ENCODE results near the gene TTYH3. TPM values are rescaled to one million over a fixed set of nuclear protein-coding genes. Genes with fewer than 3 reads are reported as not detected.

TTYH3 gene
- total and polyA plus RNA-seq, 2 of the 13 experiments (the other 11 are each of a cell fraction or from before 2014, with no cell fraction given): 26.3 to 50.0 TPM

DNA sequence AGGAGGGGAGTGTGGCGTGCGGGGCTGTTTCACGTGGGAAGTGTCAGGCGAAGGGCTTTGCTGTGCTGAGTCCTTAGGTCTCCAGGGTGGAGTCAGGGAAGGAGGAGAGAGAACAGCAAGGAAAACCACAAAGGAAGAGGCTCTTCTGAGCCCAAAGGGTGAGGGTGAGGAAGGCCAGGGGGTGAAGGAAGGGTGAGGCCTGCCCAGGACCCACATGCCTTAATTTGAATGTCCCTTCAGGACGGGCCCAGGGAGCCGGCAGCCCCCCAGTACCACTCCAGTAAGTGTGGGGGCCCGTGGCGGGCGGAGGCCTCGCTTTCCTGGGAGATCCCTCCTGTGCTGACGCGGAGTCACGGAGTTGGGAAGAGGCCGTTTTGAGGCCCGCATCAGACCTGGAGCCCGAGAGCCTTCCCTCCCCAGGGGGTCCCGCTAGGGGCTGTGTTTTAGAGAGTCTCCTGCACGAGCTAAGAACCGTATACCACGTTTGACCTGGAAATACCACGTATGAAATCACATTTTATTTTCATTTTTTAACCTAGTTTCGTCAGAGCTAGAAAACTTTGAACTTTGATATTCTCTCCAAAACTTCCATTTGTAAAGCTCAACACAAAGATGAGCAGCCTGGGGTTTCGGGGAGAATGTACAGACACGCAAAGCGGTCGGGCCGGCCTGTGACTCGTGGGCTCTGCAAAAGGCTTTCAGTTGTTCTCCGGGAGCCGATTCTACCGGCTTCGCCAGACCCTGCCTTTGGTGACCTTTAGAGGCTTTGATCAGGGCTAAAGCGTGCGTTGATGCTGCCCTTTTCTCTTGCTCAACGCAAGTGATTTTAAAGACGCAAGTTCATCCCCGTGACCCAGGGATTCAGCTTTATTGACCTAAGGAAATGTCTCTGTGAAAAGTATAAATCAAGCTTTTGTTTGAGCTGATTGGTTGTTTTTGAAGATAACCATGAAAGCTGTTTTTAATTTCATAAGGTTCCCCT lies 23.6 kb upstream of the TTYH3 start:
- in situ Hi-C loops (cut with HindIII; ENCODE audit: extremely low pct_ligation_motif_present, low pct_unique_long_range_greater_than_20kb) (no loop called here), intact Hi-C loops (cut with micrococcal nuclease; ENCODE audit: unreplicated experiment) (loop anchor here (5.0 kb wide), 1 partner anchor 44 kb away; no protein-coding TSS in a partner anchor)
- CTCF ChIA-PET (ENCODE audit: low intra/inter-chr PET ratio, low total read pairs): interaction anchor here (1.8 kb wide), 1 partner anchor 43 kb away, joined by 7 read pairs; no protein-coding TSS in a partner anchor
- 39% methylated on average over 32 of the region's 37 CpGs for WGBS (ENCODE audit: low lambda C conversion rate)
- H3K9ac ChIP-seq (ENCODE audit: insufficient read depth, low read depth, low read length): no peak overlapping the region
- POLR2A ChIA-PET: interaction anchor here (0.6 to 1.9 kb wide), 9 partner anchors 13 to 73 kb away, joined by 3 to 8 read pairs (median 5); partner anchors contain the start of genes BRAT1 and TTYH3
- H3K4me3 ChIP-seq (replicated peaks in 1 of 3; ENCODE audit: insufficient read depth in 1 of 3, low read depth in 2 of 3, low read length in 3 of 3): peak overlapping the region in 1 of 3 experiments; percentile 3; a peak in 1 of 6 replicates
- no peaks in the 10 kb centered on the region for H3K79me2 ChIP-seq (ENCODE audit: insufficient read depth, low read length)
- no TSS peak for BruUV-seq (replicated peaks)
- H3K27ac ChIP-seq (ENCODE audit: extremely low read length, insufficient read depth, low read length): no peak overlapping the region
- peak; percentile 4 for FAIRE-seq
- H3K36me3 ChIP-seq (replicated peaks in 1 of 2; ENCODE audit: control insufficient read depth in 1 of 2, insufficient read depth in 2 of 2, low read length in 2 of 2): no peaks in the 10 kb centered on the region
- ATAC-seq: no peak
- no peak for DNase-seq (ENCODE audit: low spot score)
- peak overlapping the region; percentile 33 for H3K4me2 ChIP-seq (ENCODE audit: low read depth, low read length)
- H3K27me3 ChIP-seq (ENCODE audit: control insufficient read depth in 1 of 2, insufficient read depth in 2 of 2, low read length in 2 of 2): 0 out of 5 replicates have a peak, but pooled peaks cover 0 to 6% of the 10 kb centered on the region in 2 experiments
- H3K9me3 ChIP-seq (ENCODE audit: low read length): no peaks in the 10 kb centered on the region
- peaks cover 46% of the 10 kb centered on the region for H3K4me1 ChIP-seq (ENCODE audit: insufficient read depth, low read length)
- TF ChIP-seq NR2F6 (IDR thresholded peaks at IDR 0.05) (peak; percentile 42; the same call in 1 of the 2 replicates), NR2F6 (CRISPR knock-in tag; IDR thresholded peaks at IDR 0.05) (no peak), HDAC2 (CRISPR knock-in tag; IDR thresholded peaks at IDR 0.05) (0 out of 2 replicates have a peak, but pooled peaks have one; percentile 4), ZBTB7B (CRISPR knock-in tag; IDR thresholded peaks at IDR 0.05) (0 out of 2 replicates have a peak, but pooled peaks have one; percentile 2), ZNF564 (CRISPR knock-in tag; IDR thresholded peaks at IDR 0.05) (no peak), NR2F2 (IDR thresholded peaks at IDR 0.05; ENCODE audit: borderline replicate concordance, low read depth) (0 out of 2 replicates have a peak, but pooled peaks have one; percentile 24)
- no peaks in the 10 kb centered on the region for H4K20me1 ChIP-seq (ENCODE audit: insufficient read depth, low read length)
- H2AFZ ChIP-seq (ENCODE audit: low read length): no peak overlapping the region

Data from HepG2 (cell line).